HCT116 (cell line): Measurements from ENCODE around the gene MTMR1. TPM values are rescaled to one million over a fixed set of nuclear protein-coding genes. Genes with fewer than 3 reads are reported as not detected.

Experiments used
- ATAC-seq: fragments of 200-7000 bp; cut with Tn5 transposase; 2 replicates; pipeline ENCODE4 v1.9.1; 2020; ENCODE audit warnings: mild to moderate bottlenecking, moderate library complexity
- BruUV-seq: library from RNA; stranded (reverse); fragments of 400-500 nt; replicated peaks from 2 replicates; lab custom pipeline; 2021; lab: Mats Ljungman, UMichigan
- CTCF ChIA-PET: fragments of 300-600 bp; sonication (Branson Sonifier 250); formaldehyde crosslinking; loops from one replicate; lab custom pipeline; 2021; ENCODE audit warnings: antibody characterized with exemption; lab: Charles Lee
- POLR2A ChIA-PET: fragments of 300-600, 350-600 bp; sonication (Branson Sonifier 250); formaldehyde crosslinking; loops from one replicate; lab custom pipeline; 2021; ENCODE audit warnings: antibody characterized with exemption; lab: Charles Lee
- RAD21 ChIA-PET, 2 experiments: fragments of 300-600 bp; sonication (Branson Sonifier 250); formaldehyde crosslinking; loops; one replicate each; lab custom pipeline; 2023; ENCODE audit warnings: low total read pairs in 2 of 2; ENCODE audit not compliant: uncharacterized antibody in 2 of 2, unreplicated experiment in 2 of 2, low non-redundant PET in 1 of 2; lab: Charles Lee
- DNase-seq: peaks from one replicate; pipeline ENCODE4 v3.0.0-alpha.2; 2010; ENCODE audit warnings: low read depth, low spot score
- H2AFZ ChIP-seq: fragments of 200-600 bp; shearing (Covaris generic), sonication (generic); 2 replicates; pipeline ENCODE4 v1.6.1; 2017; ENCODE audit warnings: low read depth, mixed run types, mixed read lengths, antibody characterized with exemption, low read length; ENCODE audit not compliant: poor library complexity, severe bottlenecking
- H3K27ac ChIP-seq: 2 replicates; pipeline ENCODE4 v1.5.1; 2012; ENCODE audit warnings: low read depth, low read length
- H3K27me3 ChIP-seq: fragments of 200-600 bp; sonication (generic); 2 replicates; pipeline ENCODE4 v1.6.1; 2016; ENCODE audit warnings: mixed run types, low read length, mixed read lengths; ENCODE audit not compliant: insufficient read depth
- H3K36me3 ChIP-seq, 2 experiments: fragments of 200-500 bp in 1 of 2; fragments of 200-600 bp in 1 of 2; sonication (Bioruptor generic) in 1 of 2; sonication (generic) in 1 of 2; 2 replicates each; pipeline versions ENCODE4 v1.5.1 to v1.6.1; 2014 to 2016; ENCODE audit warnings: low read length in 2 of 2, inconsistent platforms in 1 of 2, mixed read lengths in 1 of 2, mixed run types in 1 of 2; ENCODE audit not compliant: insufficient read depth in 2 of 2, control insufficient read depth in 1 of 2
- H3K4me1 ChIP-seq, 2 experiments: fragments of 200-600 bp in 1 of 2; sonication (generic) in 1 of 2; 2 replicates each; pipeline versions ENCODE4 v1.5.1 to v1.6.1; 2012 to 2017; ENCODE audit warnings: low read length in 2 of 2, inconsistent platforms in 1 of 2, mild to moderate bottlenecking in 1 of 2, mixed read lengths in 1 of 2, mixed run types in 1 of 2, moderate library complexity in 1 of 2; ENCODE audit not compliant: insufficient read depth in 2 of 2, control insufficient read depth in 1 of 2
- H3K4me2 ChIP-seq: fragments of 200-600 bp; sonication (generic); 2 replicates; pipeline ENCODE4 v1.6.1; 2017; ENCODE audit warnings: mixed run types, low read length, mixed read lengths
- H3K4me3 ChIP-seq, 2 experiments: fragments of 200-600 bp in 1 of 2; sonication (generic) in 1 of 2; replicated peaks in 1 of 2; 2 replicates each; pipeline ENCODE4 v1.5.1; 2011 to 2016; ENCODE audit warnings: low read length in 2 of 2, control low read depth in 1 of 2, low read depth in 1 of 2, mild to moderate bottlenecking in 1 of 2, mixed read lengths in 1 of 2, mixed run types in 1 of 2
- H3K79me2 ChIP-seq: fragments of 200-600 bp; sonication (generic); 2 replicates; pipeline ENCODE4 v1.6.1; 2017; ENCODE audit warnings: mild to moderate bottlenecking, mixed run types, low read length, moderate library complexity, mixed read lengths; ENCODE audit not compliant: insufficient read depth
- H3K9ac ChIP-seq: fragments of 200-600 bp; sonication (generic); 2 replicates; pipeline ENCODE4 v1.6.1; 2016; ENCODE audit warnings: low read length, mixed read lengths
- H3K9me2 ChIP-seq: fragments of 200-600 bp; sonication (generic), shearing (Covaris generic); 2 replicates; pipeline ENCODE4 v1.6.1; 2017; ENCODE audit warnings: mixed run types, mild to moderate bottlenecking, moderate library complexity; ENCODE audit not compliant: insufficient read depth
- H3K9me3 ChIP-seq, 2 experiments: fragments of 200-500 bp in 1 of 2; fragments of 200-600 bp in 1 of 2; sonication (Bioruptor generic) in 1 of 2; sonication (generic) in 1 of 2; 2 replicates each; pipeline ENCODE4 v1.6.1; 2014 to 2017; ENCODE audit warnings: low read length in 2 of 2, mixed read lengths in 2 of 2, inconsistent platforms in 1 of 2, low read depth in 1 of 2, mild to moderate bottlenecking in 1 of 2, mixed run types in 1 of 2, moderate library complexity in 1 of 2; ENCODE audit not compliant: control insufficient read depth in 1 of 2, insufficient read depth in 1 of 2
- H4K20me1 ChIP-seq: fragments of 200-600 bp; sonication (generic), shearing (Covaris generic); 2 replicates; pipeline ENCODE4 v1.6.1; 2017; ENCODE audit warnings: mixed run types, mild to moderate bottlenecking, moderate library complexity; ENCODE audit not compliant: insufficient read depth
- CBX3 ChIP-seq: IDR thresholded peaks from 2 replicates; pipeline ENCODE4 v1.6.1; 2012; ENCODE audit warnings: low read depth
- CEBPB ChIP-seq: IDR thresholded peaks from 2 replicates; pipeline ENCODE4 v1.6.1; 2012; ENCODE audit warnings: low read depth
- CTCF ChIP-seq, 3 experiments: fragments of 200-600 bp in 1 of 3; sonication (generic) in 1 of 3; IDR thresholded peaks in 2 of 3; conservative IDR thresholded peaks in 1 of 3; 2 replicates each; pipeline ENCODE4 v1.5.1; 2012 to 2017; ENCODE audit warnings: low read depth in 2 of 3, low read length in 2 of 3, antibody characterized with exemption in 1 of 3, borderline replicate concordance in 1 of 3, control low read depth in 1 of 3, mild to moderate bottlenecking in 1 of 3, mixed read lengths in 1 of 3, mixed run types in 1 of 3, moderate library complexity in 1 of 3; ENCODE audit not compliant: insufficient read depth in 1 of 3
- EGR1 ChIP-seq: IDR thresholded peaks from 2 replicates; pipeline ENCODE4 v1.6.1; 2012; ENCODE audit warnings: low read depth
- FOSL1 ChIP-seq: IDR thresholded peaks from 2 replicates; pipeline ENCODE4 v1.6.1; 2012; ENCODE audit warnings: low read depth
- POLR2A ChIP-seq: IDR thresholded peaks from 2 replicates; pipeline ENCODE4 v1.7.0; 2011; ENCODE audit warnings: borderline replicate concordance; ENCODE audit not compliant: insufficient read depth, insufficient read length; ENCODE audit errors: extremely low read depth
- RAD21 ChIP-seq: IDR thresholded peaks from 2 replicates; pipeline ENCODE4 v1.6.1; 2012; ENCODE audit warnings: low read depth, mild to moderate bottlenecking
- SIN3A ChIP-seq: IDR thresholded peaks from 2 replicates; pipeline ENCODE4 v1.6.1; 2012; ENCODE audit warnings: low read depth
- SP1 ChIP-seq: IDR thresholded peaks from 2 replicates; pipeline ENCODE4 v1.6.1; 2012; ENCODE audit warnings: low read depth
- TCF7L2 ChIP-seq: IDR thresholded peaks from 2 replicates; pipeline ENCODE4 v1.7.0; 2011; ENCODE audit warnings: borderline replicate concordance, inconsistent platforms; ENCODE audit not compliant: insufficient read depth, insufficient read length; ENCODE audit errors: extremely low read depth
- intact Hi-C: fragments of 100-400 bp; cut with micrococcal nuclease; formaldehyde crosslinking; loops from 2 replicates; pipeline ENCODE4 v1.10.0; 2022
- total RNA-seq: library from RNA; stranded (reverse); gene quantifications from one replicate; pipeline ENCODE4 v1.2.1, GENCODE V29; 2021; ENCODE audit not compliant: unreplicated experiment
- TF ChIP-seq, protein P1 (sequence below): IDR thresholded peaks from 2 replicates; pipeline ENCODE4 v1.6.1; 2012; ENCODE audit warnings: low read depth
- TF ChIP-seq, protein P2 (sequence below): IDR thresholded peaks from 2 replicates; pipeline ENCODE4 v1.6.1; 2012

Gene MTMR1
- total RNA-seq, 1 experiment from 2014 or later: 20.0 TPM

DNA sequence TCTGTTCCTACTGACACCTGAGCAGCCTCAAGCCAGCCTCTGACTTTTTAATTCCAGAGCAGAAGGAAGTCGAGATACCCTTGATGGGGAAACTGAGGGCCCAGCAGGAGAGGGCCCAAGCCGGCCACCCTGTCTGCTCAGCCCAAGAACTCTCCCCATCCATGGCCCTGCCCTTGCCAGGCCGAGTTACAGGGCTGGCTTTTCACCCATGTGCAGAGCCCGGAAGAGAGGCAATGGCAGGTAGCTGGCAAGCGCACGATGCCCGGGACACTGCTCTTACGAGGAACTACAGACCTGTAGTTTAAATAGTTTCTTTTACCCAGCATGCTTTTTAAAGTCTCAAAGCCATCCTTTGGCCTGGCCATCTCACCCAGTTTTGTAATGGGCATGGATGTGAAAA is 79.9 kb downstream of the MTMR1 start (continued):
- no peak for TF ChIP-seq CTCF (IDR thresholded peaks at IDR 0.05 in 2 of 3, conservative IDR thresholded peaks at IDR 0.05 in 1 of 3; ENCODE audit: borderline replicate concordance in 1 of 3, insufficient read depth in 1 of 3, low read depth in 2 of 3, low read length in 2 of 3)
- no peak for TF ChIP-seq SIN3A
- TF ChIP-seq FOSL1: no peak
- TF ChIP-seq POLR2A: no peak
- TF ChIP-seq TCF7L2: no peak
- TF ChIP-seq CBX3: no peak

- CTCF ChIA-PET: interaction anchor here (3.7 kb wide), 1 partner anchor 309 kb away, joined by 72 read pairs; no protein-coding TSS in a partner anchor
- Histone ChIP-seq H3K27me3 (no peaks in the 10 kb centered on the region), H3K79me2 (no peaks in the 10 kb centered on the region), H3K9ac (no peak overlapping the region), H4K20me1 (no peaks in the 10 kb centered on the region), H3K9me3 (no peaks in the 10 kb centered on the region), H3K4me2 (no peak overlapping the region), H2AFZ (no peak overlapping the region), H3K9me2 (no peaks in the 10 kb centered on the region), H3K36me3 (no peaks in the 10 kb centered on the region; a peak in 1 of 4 replicates), H3K4me1 (no peaks in the 10 kb centered on the region), H3K27ac (no peak overlapping the region), H3K4me3 (no peak overlapping the region)
- RAD21 ChIA-PET: no interaction called here
- DNase-seq (no peak), ATAC-seq (no peak)
- TF ChIP-seq FOSL1 (no peak), EGR1 (no peak), TCF7L2 (no peak), RAD21 (no peak), SP1 (no peak), CEBPB (no peak), CBX3 (no peak), POLR2A (no peak)
- TF ChIP-seq, protein P1, sequence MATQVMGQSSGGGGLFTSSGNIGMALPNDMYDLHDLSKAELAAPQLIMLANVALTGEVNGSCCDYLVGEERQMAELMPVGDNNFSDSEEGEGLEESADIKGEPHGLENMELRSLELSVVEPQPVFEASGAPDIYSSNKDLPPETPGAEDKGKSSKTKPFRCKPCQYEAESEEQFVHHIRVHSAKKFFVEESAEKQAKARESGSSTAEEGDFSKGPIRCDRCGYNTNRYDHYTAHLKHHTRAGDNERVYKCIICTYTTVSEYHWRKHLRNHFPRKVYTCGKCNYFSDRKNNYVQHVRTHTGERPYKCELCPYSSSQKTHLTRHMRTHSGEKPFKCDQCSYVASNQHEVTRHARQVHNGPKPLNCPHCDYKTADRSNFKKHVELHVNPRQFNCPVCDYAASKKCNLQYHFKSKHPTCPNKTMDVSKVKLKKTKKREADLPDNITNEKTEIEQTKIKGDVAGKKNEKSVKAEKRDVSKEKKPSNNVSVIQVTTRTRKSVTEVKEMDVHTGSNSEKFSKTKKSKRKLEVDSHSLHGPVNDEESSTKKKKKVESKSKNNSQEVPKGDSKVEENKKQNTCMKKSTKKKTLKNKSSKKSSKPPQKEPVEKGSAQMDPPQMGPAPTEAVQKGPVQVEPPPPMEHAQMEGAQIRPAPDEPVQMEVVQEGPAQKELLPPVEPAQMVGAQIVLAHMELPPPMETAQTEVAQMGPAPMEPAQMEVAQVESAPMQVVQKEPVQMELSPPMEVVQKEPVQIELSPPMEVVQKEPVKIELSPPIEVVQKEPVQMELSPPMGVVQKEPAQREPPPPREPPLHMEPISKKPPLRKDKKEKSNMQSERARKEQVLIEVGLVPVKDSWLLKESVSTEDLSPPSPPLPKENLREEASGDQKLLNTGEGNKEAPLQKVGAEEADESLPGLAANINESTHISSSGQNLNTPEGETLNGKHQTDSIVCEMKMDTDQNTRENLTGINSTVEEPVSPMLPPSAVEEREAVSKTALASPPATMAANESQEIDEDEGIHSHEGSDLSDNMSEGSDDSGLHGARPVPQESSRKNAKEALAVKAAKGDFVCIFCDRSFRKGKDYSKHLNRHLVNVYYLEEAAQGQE: no peak
- TF ChIP-seq, protein P2, sequence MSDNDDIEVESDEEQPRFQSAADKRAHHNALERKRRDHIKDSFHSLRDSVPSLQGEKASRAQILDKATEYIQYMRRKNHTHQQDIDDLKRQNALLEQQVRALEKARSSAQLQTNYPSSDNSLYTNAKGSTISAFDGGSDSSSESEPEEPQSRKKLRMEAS: no peak
- BruUV-seq: no TSS peak
- intact Hi-C loops: loop anchor here (5.0 kb wide), 2 partner anchors 379 to 909 kb away; no protein-coding TSS in a partner anchor
- POLR2A ChIA-PET: no interaction called here
Observed at GRCh38 chrX:150773634-150774033, 80.4 kb downstream of the MTMR1 start.
